Common myeloid progenitor, CD34-positive (primary cell): ENCODE results near the gene HDAC9.

Experiments
- CTCF ChIA-PET: fragments of 350-600 bp; sonication (Branson Sonifier 250); formaldehyde crosslinking; loops from one replicate; lab custom pipeline; 2021; ENCODE audit warnings: antibody characterized with exemption; lab: Charles Lee
- POLR2A ChIA-PET: fragments of 350-600 bp; sonication (Branson Sonifier 250); formaldehyde crosslinking; loops from one replicate; lab custom pipeline; 2021; ENCODE audit warnings: antibody characterized with exemption; lab: Charles Lee
- DNase-seq, 3 donors: peaks; one replicate each; pipeline versions ENCODE4 v3.0.0 to v3.0.0-alpha.2; 2013
- H3K27ac ChIP-seq, 2 experiments: 1 replicate in 1 of 2; 2 replicates in 1 of 2; pipeline ENCODE4 v1.7.0; 2013; ENCODE audit warnings: inconsistent platforms in 2 of 2, low read length in 2 of 2, mild to moderate bottlenecking in 2 of 2, low read depth in 1 of 2, moderate library complexity in 1 of 2; ENCODE audit not compliant: severe bottlenecking in 2 of 2, insufficient read depth in 1 of 2, poor library complexity in 1 of 2
- H3K27me3 ChIP-seq, 5 experiments: replicated peaks in 2 of 5; 1 replicate in 3 of 5; 2 replicates in 2 of 5; pipeline versions ENCODE4 v1.6.1 to v1.7.0; 2013; ENCODE audit warnings: low read length in 4 of 5, mild to moderate bottlenecking in 2 of 5, moderate library complexity in 2 of 5, inconsistent platforms in 1 of 5; ENCODE audit not compliant: insufficient read depth in 5 of 5, control insufficient read depth in 4 of 5
- H3K36me3 ChIP-seq, 4 experiments: 1 replicate in 2 of 4; 2 replicates in 2 of 4; pipeline versions ENCODE4 v1.6.1 to v1.7.0; 2013; ENCODE audit warnings: low read length in 3 of 4, control low read depth in 1 of 4, mild to moderate bottlenecking in 1 of 4; ENCODE audit not compliant: control insufficient read depth in 4 of 4, insufficient read depth in 4 of 4
- H3K4me1 ChIP-seq, 4 experiments: 1 replicate in 3 of 4; 2 replicates in 1 of 4; pipeline versions ENCODE4 v1.6.1 to v1.7.1; 2013; ENCODE audit warnings: low read length in 3 of 4, mild to moderate bottlenecking in 3 of 4, control low read depth in 1 of 4, inconsistent platforms in 1 of 4, moderate library complexity in 1 of 4; ENCODE audit not compliant: control insufficient read depth in 4 of 4, insufficient read depth in 4 of 4; ENCODE audit errors: control extremely low read depth in 1 of 4
- H3K4me3 ChIP-seq, 7 experiments: 1 replicate in 4 of 7; 2 replicates in 3 of 7; pipeline versions ENCODE4 v1.5.1 to v1.7.0; 2013; ENCODE audit warnings: mild to moderate bottlenecking in 7 of 7, low read length in 6 of 7, moderate library complexity in 6 of 7, inconsistent platforms in 2 of 7, low read depth in 2 of 7, control low read depth in 1 of 7; ENCODE audit not compliant: insufficient read depth in 4 of 7, control insufficient read depth in 1 of 7; ENCODE audit errors: extremely low read depth in 1 of 7
- H3K9me3 ChIP-seq, 5 experiments: 1 replicate in 4 of 5; 2 replicates in 1 of 5; pipeline versions ENCODE4 v1.6.1 to v1.7.1; 2013; ENCODE audit warnings: low read length in 4 of 5, mild to moderate bottlenecking in 2 of 5, inconsistent platforms in 1 of 5, low read depth in 1 of 5, moderate library complexity in 1 of 5; ENCODE audit not compliant: control insufficient read depth in 4 of 5, insufficient read depth in 2 of 5; ENCODE audit errors: control extremely low read depth in 1 of 5
- WGBS: methylation state at CpG from one replicate; pipeline ENCODE4 v1.1.5; 2013; ENCODE audit not compliant: insufficient coverage; 5-methylcytosine and 5-hydroxymethylcytosine counted together

Gene HDAC9

GRCh38 chr7:18610331-18610948, 114.9 kb downstream of the HDAC9 start:
- Histone ChIP-seq H3K4me1 (no peaks in the 10 kb centered on the region), H3K27ac (no peak overlapping the region), H3K4me3 (no peak overlapping the region), H3K27me3 (no peaks in the 10 kb centered on the region), H3K9me3 (peaks cover under 1 to 6% (median 4%) of the 10 kb centered on the region in 5 experiments), H3K36me3 (peaks cover 0 to 6% (median 2%) of the 10 kb centered on the region in 4 experiments)
- CTCF ChIA-PET = interaction anchor here (1.3 kb wide), 1 partner anchor 13 kb away, joined by 3 read pairs; no protein-coding TSS in a partner anchor
- DNase-seq = peak; percentile 4 to 14 (median 10)
- POLR2A ChIA-PET = no interaction called here
- WGBS = 100% methylated on average over 3 of the region's 8 CpGs

- POLR2A ChIA-PET = no interaction called here
- CTCF ChIA-PET = no interaction called here
Observed at GRCh38 chr7:18614841-18615240, 119.3 kb downstream of the HDAC9 start.

GRCh38 chr7:18619311-18619710, 123.8 kb downstream of the HDAC9 start:
- H3K27ac ChIP-seq = no peak overlapping the region
- DNase-seq = no peak
- no peaks in the 10 kb centered on the region for H3K9me3 ChIP-seq
- no peaks in the 10 kb centered on the region for H3K27me3 ChIP-seq
- H3K4me1 ChIP-seq = no peaks in the 10 kb centered on the region
- ChIA-PET POLR2A (no interaction called here), CTCF (no interaction called here)
- no peak overlapping the region for H3K4me3 ChIP-seq
- no CpG with 5 or more reads among the region's 1 CpG for WGBS
- peaks cover 0 to 4% (median 2%) of the 10 kb centered on the region in 4 experiments for H3K36me3 ChIP-seq

More at GRCh38 chr7:18614841-18615240, 119.3 kb downstream of the HDAC9 start:
- Histone ChIP-seq H3K27ac (no peak overlapping the region), H3K4me1 (no peaks in the 10 kb centered on the region), H3K27me3 (no peaks in the 10 kb centered on the region), H3K9me3 (no peaks in the 10 kb centered on the region), H3K36me3 (peaks cover 0 to 3% (median 1%) of the 10 kb centered on the region in 4 experiments), H3K4me3 (no peak overlapping the region)
- DNase-seq = no peak

- Histone ChIP-seq H3K4me1 (no peaks in the 10 kb centered on the region), H3K36me3 (peaks cover 0 to 4% (median 2%) of the 10 kb centered on the region in 4 experiments), H3K27ac (no peak overlapping the region), H3K9me3 (no peaks in the 10 kb centered on the region), H3K4me3 (no peak overlapping the region), H3K27me3 (no peaks in the 10 kb centered on the region)
- 100% methylated on average over 2 of the region's 3 CpGs for WGBS
- POLR2A ChIA-PET = no interaction called here
- no peak for DNase-seq
- CTCF ChIA-PET = interaction anchor here (1.4 kb wide), 1 partner anchor 13 kb away, joined by 3 read pairs; no protein-coding TSS in a partner anchor
Observed at GRCh38 chr7:18623389-18623788, 127.8 kb downstream of the HDAC9 start.

GRCh38 chr7:18624459-18624858, 128.9 kb downstream of the HDAC9 start:
- Histone ChIP-seq H3K9me3 (no peaks in the 10 kb centered on the region), H3K27ac (no peak overlapping the region), H3K27me3 (no peaks in the 10 kb centered on the region), H3K4me1 (no peaks in the 10 kb centered on the region), H3K4me3 (no peak overlapping the region), H3K36me3 (peaks cover 0 to 4% (median 2%) of the 10 kb centered on the region in 4 experiments)
- POLR2A ChIA-PET = no interaction called here
- CTCF ChIA-PET = no interaction called here
- 100% methylated on average over 1 of the region's 1 CpG for WGBS
- DNase-seq = no peak

GRCh38 chr7:18626086-18626485, 130.5 kb downstream of the HDAC9 start:
- DNase-seq = no peak
- ChIA-PET CTCF (no interaction called here), POLR2A (interaction anchor here (0.5 kb wide), 1 partner anchor 256 kb away, joined by 3 read pairs; no protein-coding TSS in a partner anchor)
- Histone ChIP-seq H3K4me1 (no peaks in the 10 kb centered on the region), H3K9me3 (no peaks in the 10 kb centered on the region), H3K4me3 (no peak overlapping the region), H3K27ac (no peak overlapping the region), H3K27me3 (no peaks in the 10 kb centered on the region), H3K36me3 (peaks cover 0 to 2% (median 0%) of the 10 kb centered on the region in 4 experiments)

GRCh38 chr7:18626717-18627116, 131.2 kb downstream of the HDAC9 start:
- ChIA-PET POLR2A (interaction anchor here (0.5 kb wide), 1 partner anchor 256 kb away, joined by 3 read pairs; no protein-coding TSS in a partner anchor), CTCF (no interaction called here)
- no peak for DNase-seq
- Histone ChIP-seq H3K27ac (no peak overlapping the region), H3K27me3 (no peaks in the 10 kb centered on the region), H3K4me1 (no peaks in the 10 kb centered on the region), H3K36me3 (peaks cover 0 to 2% (median 0%) of the 10 kb centered on the region in 4 experiments), H3K9me3 (no peaks in the 10 kb centered on the region), H3K4me3 (no peak overlapping the region)
